Lower lobe of right lung (tissue), 2 donors: ENCODE measurements around the gene DYNC1LI1. TPM values are rescaled to one million over a fixed set of nuclear protein-coding genes. Genes with fewer than 3 reads are reported as not detected.

Experiments
- ATAC-seq, 2 donors: fragments of 200-7000 bp; cut with Tn5 transposase; one replicate each; pipeline ENCODE4 v1.9.1; 2020 to 2022; ENCODE audit warnings: mild to moderate bottlenecking in 2 of 2, moderate library complexity in 2 of 2
- DNase-seq: peaks from one replicate; pipeline ENCODE4 v3.0.0-alpha.2; 2020
- H3K27ac ChIP-seq: fragments of 200-600 bp; one replicate; pipeline ENCODE4 v1.8.0; 2022
- H3K27me3 ChIP-seq: fragments of 200-600 bp; one replicate; pipeline ENCODE4 v1.8.0; 2022; ENCODE audit warnings: low read depth
- H3K36me3 ChIP-seq: fragments of 200-600 bp; one replicate; pipeline ENCODE4 v1.8.0; 2022; ENCODE audit warnings: mild to moderate bottlenecking
- H3K4me1 ChIP-seq: fragments of 200-600 bp; one replicate; pipeline ENCODE4 v1.8.0; 2022
- H3K4me3 ChIP-seq: fragments of 200-600 bp; one replicate; pipeline ENCODE4 v1.8.0; 2022; ENCODE audit warnings: mild to moderate bottlenecking
- H3K9me3 ChIP-seq: fragments of 200-600 bp; one replicate; pipeline ENCODE4 v1.8.0; 2022
- intact Hi-C: fragments of 100-400 bp; cut with DNase I; formaldehyde crosslinking; loops from one replicate; pipeline ENCODE4 v1.11.0; 2022
- total RNA-seq: library from RNA; stranded (reverse); fragmentation: NEBNext Ultra II Directional; extraction: Animal tissue kit (Norgen Biotek cat#: 25700); gene quantifications from one replicate; pipeline ENCODE4 v1.2.1, GENCODE V29; 2021
- TF ChIP-seq, protein P1 (sequence below): fragments of 200-600 bp; IDR thresholded peaks from one replicate; pipeline ENCODE4 v1.8.0; 2022; ENCODE audit warnings: antibody characterized with exemption, mild to moderate bottlenecking
- donor health status: DM: no; HTN: yes; CAD: no; lungs with severe emphysema.

Gene DYNC1LI1
- total RNA-seq, 1 donor from 2014 or later, result 35.6 TPM

DNA sequence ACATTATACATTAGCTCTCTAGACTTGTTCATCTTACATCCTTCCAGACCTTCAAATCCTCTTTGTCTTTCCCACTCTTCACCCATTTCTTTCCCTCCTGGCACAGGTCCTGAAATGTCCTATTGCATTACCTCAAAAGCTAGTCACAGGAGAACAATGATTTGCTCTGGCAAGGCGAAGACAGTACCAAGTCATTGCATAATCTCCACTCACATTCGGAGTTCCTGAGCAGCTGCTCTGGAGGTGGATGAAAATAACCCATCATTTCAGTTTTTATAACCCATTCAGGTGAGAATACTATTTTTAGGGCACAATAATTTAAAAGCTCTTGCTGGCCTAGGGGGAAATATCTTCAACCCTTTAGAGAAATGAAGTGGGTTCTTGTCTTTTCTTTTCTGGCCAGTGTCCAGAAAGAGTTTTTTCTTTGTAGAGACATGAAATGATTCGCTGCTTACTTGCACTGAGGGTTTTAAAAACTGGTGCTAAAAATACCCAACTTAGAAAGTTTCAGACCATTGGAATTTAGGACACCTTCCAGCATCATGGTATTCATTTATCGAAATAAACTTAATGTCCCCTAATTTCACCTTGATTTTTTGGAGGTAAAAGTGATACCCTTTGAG is 23.4 kb upstream of the DYNC1LI1 start:
- TF ChIP-seq, protein P1, sequence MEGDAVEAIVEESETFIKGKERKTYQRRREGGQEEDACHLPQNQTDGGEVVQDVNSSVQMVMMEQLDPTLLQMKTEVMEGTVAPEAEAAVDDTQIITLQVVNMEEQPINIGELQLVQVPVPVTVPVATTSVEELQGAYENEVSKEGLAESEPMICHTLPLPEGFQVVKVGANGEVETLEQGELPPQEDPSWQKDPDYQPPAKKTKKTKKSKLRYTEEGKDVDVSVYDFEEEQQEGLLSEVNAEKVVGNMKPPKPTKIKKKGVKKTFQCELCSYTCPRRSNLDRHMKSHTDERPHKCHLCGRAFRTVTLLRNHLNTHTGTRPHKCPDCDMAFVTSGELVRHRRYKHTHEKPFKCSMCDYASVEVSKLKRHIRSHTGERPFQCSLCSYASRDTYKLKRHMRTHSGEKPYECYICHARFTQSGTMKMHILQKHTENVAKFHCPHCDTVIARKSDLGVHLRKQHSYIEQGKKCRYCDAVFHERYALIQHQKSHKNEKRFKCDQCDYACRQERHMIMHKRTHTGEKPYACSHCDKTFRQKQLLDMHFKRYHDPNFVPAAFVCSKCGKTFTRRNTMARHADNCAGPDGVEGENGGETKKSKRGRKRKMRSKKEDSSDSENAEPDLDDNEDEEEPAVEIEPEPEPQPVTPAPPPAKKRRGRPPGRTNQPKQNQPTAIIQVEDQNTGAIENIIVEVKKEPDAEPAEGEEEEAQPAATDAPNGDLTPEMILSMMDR, result no peak
- no peak for DNase-seq
- Histone ChIP-seq H3K4me3 (no peak overlapping the region), H3K36me3 (no peaks in the 10 kb centered on the region), H3K27me3 (no peaks in the 10 kb centered on the region), H3K27ac (no peak overlapping the region), H3K4me1 (peaks cover 8% of the 10 kb centered on the region), H3K9me3 (no peaks in the 10 kb centered on the region)
- ATAC-seq, result peak in 1 of 2 donors; percentile 65
- intact Hi-C loops, result no loop called here

DNA sequence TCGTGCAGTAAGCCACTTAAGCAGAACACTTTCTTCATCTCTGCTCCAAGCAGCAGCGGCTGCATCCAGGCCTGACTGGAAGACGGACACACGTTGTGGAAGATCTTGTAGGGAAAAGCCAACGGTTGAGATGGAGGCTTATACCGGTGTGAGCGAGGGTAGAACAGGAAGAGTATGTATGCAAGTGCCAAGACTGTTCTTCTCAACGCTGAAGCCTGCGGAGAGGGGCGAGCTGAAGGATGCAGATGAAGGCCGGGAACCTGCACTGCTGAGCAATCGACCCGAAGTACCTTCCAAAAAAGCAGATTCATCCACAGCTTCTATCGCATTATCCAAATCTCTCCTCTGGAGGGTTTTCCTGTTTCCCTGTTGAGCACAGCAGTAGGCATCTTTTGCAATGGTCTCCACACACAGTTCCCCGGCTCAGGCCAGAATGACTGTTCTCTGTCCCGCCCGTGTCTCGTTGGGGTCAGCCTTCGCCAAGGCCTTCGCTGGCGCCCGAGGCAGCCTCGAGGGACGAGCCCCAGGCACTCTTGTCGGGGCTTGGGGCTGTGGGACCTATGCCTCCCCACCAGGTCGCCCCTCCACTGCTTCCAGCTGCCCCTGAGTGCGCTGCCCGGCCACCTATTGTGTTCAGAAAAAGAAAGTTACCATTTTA is 22.2 kb upstream of the DYNC1LI1 start:
- H3K27me3 ChIP-seq, result no peaks in the 10 kb centered on the region
- intact Hi-C loops, result no loop called here
- no peaks in the 10 kb centered on the region for H3K36me3 ChIP-seq
- ATAC-seq (peak; percentile 56 to 62), DNase-seq (no peak)
- H3K4me1 ChIP-seq, result peaks cover 8% of the 10 kb centered on the region
- H3K27ac ChIP-seq, result no peak overlapping the region
- H3K9me3 ChIP-seq, result no peaks in the 10 kb centered on the region
- TF ChIP-seq, protein P1, result no peak
- no peak overlapping the region for H3K4me3 ChIP-seq

DNA sequence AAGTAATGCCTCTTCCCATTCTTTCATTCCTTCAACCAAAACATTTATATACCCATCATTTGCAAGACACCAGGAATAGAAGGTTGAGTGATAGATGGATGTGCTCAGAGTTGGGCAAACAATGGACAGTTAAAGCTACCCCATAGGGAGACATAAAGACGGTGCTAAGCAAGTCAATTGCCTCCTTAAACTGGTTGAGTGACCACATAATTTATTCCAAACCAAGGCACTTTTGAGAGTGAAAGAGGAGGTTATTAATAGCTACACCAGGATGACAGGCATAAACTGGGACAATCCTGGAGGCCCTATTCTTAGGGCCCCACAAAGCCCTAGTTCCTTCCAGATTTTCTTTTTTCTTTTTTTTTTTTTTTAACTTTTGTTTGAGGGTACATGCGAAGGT is 21.4 kb upstream of the DYNC1LI1 start:
- Histone ChIP-seq H3K27me3 (no peaks in the 10 kb centered on the region), H3K4me1 (peaks cover 8% of the 10 kb centered on the region), H3K9me3 (no peaks in the 10 kb centered on the region), H3K27ac (no peak overlapping the region), H3K4me3 (no peak overlapping the region), H3K36me3 (no peaks in the 10 kb centered on the region)
- ATAC-seq (no peak), DNase-seq (no peak)
- intact Hi-C loops, result no loop called here
- TF ChIP-seq, protein P1, result no peak

DNA sequence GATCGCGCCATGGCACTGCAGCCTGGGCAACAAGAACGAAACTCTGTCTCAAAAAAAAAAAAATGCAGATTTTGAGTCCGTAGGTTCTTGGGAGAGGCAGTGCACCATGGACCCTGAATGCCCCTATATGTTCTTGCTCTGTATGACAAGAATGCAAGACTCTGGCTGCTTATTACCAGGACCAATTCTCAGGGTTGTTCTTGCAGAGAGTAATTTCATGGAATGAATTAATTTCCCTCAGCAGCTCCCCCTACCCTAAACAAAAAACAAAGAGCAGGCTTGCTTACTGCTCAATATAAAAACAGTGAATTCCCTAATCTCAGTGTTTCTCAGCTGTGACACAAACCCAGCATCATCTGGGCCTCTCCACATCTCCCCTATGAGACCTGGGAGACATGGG is 20.5 kb upstream of the DYNC1LI1 start:
- no peak overlapping the region for H3K27ac ChIP-seq
- TF ChIP-seq, protein P1, result no peak
- no peak overlapping the region for H3K4me3 ChIP-seq
- DNase-seq, result no peak
- H3K36me3 ChIP-seq, result no peaks in the 10 kb centered on the region
- peaks cover 8% of the 10 kb centered on the region for H3K4me1 ChIP-seq
- intact Hi-C loops, result no loop called here
- H3K9me3 ChIP-seq, result no peaks in the 10 kb centered on the region
- no peak for ATAC-seq
- no peaks in the 10 kb centered on the region for H3K27me3 ChIP-seq

DNA sequence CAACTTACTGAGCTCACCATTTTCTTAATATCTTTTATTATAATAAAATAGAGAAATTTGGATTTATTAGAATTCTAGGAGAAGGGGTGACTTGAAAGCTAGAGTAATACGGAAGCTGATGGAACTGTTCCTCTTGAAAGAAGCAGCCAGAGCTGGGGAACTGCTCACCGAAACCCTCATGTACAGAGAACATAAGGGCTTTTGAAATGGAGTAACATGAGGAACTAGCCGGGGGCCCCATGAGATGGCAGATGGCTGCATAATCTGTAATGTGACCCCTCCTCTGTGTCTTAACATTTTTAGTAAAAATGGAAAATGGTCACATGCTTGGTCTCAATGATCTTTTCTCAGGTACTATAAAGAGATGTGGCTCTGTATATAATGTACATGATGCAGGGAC is 15.7 kb upstream of the DYNC1LI1 start:
- no peaks in the 10 kb centered on the region for H3K27me3 ChIP-seq
- ATAC-seq (no peak), DNase-seq (no peak)
- TF ChIP-seq, protein P1, result no peak
- no peaks in the 10 kb centered on the region for H3K36me3 ChIP-seq
- intact Hi-C loops, result no loop called here
- H3K4me1 ChIP-seq, result no peaks in the 10 kb centered on the region
- no peak overlapping the region for H3K4me3 ChIP-seq
- no peak overlapping the region for H3K27ac ChIP-seq
- no peaks in the 10 kb centered on the region for H3K9me3 ChIP-seq
